Testis (tissue), 2 donors: ENCODE results near the gene FAM20A.

Source experiments
- POLR2A ChIP-seq: fragments of 450-650 bp; IDR thresholded peaks from one replicate; pipeline ENCODE4 v1.6.1; 2017; ENCODE audit warnings: antibody characterized with exemption, mild to moderate bottlenecking, moderate library complexity
- TF ChIP-seq, protein P1 (sequence below), 3 experiments: fragments of 450-650 bp in 2 of 3; fragments of 200-600 bp in 1 of 3; sonication (generic) in 1 of 3; IDR thresholded peaks; one replicate each; pipeline ENCODE4 v1.5.1; 2016 to 2019; ENCODE audit warnings: antibody characterized with exemption in 3 of 3, mild to moderate bottlenecking in 2 of 3, moderate library complexity in 1 of 3

DNA sequence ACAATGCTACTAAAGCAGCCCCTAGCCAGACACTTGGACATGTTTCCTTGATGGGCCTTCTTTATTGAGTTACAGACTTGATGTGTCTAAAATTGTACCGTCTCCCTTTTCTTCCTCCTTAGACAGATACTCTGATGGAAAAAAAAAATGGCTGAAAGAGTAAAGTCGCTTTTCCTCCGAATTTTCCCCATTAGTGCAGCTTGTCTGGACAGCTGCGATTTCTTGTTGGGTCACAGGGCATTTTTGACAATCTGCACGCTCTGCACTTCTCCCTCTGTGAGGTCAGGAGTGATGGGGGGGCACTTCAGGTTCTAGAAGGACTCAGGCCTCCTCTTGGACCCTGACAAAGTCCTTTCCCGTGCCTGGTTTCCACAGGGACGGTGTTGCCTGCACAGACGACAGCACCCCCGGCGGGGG is 89.9 kb downstream of the FAM20A start:
- TF ChIP-seq, protein P1, sequence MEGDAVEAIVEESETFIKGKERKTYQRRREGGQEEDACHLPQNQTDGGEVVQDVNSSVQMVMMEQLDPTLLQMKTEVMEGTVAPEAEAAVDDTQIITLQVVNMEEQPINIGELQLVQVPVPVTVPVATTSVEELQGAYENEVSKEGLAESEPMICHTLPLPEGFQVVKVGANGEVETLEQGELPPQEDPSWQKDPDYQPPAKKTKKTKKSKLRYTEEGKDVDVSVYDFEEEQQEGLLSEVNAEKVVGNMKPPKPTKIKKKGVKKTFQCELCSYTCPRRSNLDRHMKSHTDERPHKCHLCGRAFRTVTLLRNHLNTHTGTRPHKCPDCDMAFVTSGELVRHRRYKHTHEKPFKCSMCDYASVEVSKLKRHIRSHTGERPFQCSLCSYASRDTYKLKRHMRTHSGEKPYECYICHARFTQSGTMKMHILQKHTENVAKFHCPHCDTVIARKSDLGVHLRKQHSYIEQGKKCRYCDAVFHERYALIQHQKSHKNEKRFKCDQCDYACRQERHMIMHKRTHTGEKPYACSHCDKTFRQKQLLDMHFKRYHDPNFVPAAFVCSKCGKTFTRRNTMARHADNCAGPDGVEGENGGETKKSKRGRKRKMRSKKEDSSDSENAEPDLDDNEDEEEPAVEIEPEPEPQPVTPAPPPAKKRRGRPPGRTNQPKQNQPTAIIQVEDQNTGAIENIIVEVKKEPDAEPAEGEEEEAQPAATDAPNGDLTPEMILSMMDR (IDR thresholded peaks at IDR 0.05): no peak
- TF ChIP-seq POLR2A: no peak
